ENCODE data around the gene TARBP1. TPM values are rescaled to one million over a fixed set of nuclear protein-coding genes. Genes with fewer than 3 reads are reported as not detected.
A peak's percentile ranks its signal among the peaks of the same experiment; 100 is the strongest.

TARBP1 gene
- total RNA-seq, 2 donors from 2014 or later: 20.7 to 22.2 TPM

DNA sequence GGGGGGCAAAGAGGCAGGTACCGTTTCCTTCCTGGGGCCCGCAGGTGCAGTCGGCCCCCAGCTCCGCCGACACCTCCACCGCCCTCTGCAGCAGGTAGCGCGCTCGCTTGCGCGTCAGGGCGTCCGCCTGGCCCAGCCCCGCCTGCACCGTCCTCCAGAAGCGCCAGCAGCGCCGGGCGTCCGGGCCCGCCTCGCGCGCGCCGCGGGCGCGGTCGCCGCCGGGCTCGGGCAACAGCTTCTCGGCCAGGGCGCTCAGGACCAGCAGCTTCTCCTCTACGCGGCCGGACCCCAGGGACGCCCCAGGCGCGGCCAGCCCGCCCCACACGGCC is 863 bp downstream of the TARBP1 start:
- Mint-ChIP-seq H3K9me3 (no peaks in the 10 kb centered on the region), H3K27me3 (peaks cover 17% of the 10 kb centered on the region), H3K4me3 (peak overlapping the region; percentile 84), H3K4me1 (peaks cover 16% of the 10 kb centered on the region), H3K27ac (no peak overlapping the region), H3K36me3 (ENCODE audit: low read depth) (no peaks in the 10 kb centered on the region)
- peak; percentile 84 for ATAC-seq (replicated peaks)

- peaks cover 12% of the 10 kb centered on the region for H3K27me3 Mint-ChIP-seq
- no peaks in the 10 kb centered on the region for H3K36me3 Mint-ChIP-seq (ENCODE audit: low read depth)
- peaks cover 17% of the 10 kb centered on the region for H3K4me1 Mint-ChIP-seq
- peak overlapping the region; percentile 48 for H3K27ac Mint-ChIP-seq
- peak overlapping the region; percentile 84 for H3K4me3 Mint-ChIP-seq
- no peak for ATAC-seq (replicated peaks)
- no peaks in the 10 kb centered on the region for H3K9me3 Mint-ChIP-seq
These were observed 1.4 kb downstream of the TARBP1 start for GRCh38 chr1:234477386-234478151.

- Mint-ChIP-seq H3K4me3 (peak overlapping the region; percentile 84), H3K9me3 (no peaks in the 10 kb centered on the region), H3K27ac (no peak overlapping the region), H3K27me3 (peaks cover 3% of the 10 kb centered on the region), H3K36me3 (ENCODE audit: low read depth) (no peaks in the 10 kb centered on the region), H3K4me1 (peaks cover 17% of the 10 kb centered on the region)
- ATAC-seq (replicated peaks): no peak
These were observed 2.8 kb downstream of the TARBP1 start for GRCh38 chr1:234476172-234476571.

GRCh38 chr1:234475167-234475793 is 3.7 kb downstream of the TARBP1 start:
- Mint-ChIP-seq H3K36me3 (ENCODE audit: low read depth) (peaks cover 7% of the 10 kb centered on the region), H3K4me1 (peaks cover 13% of the 10 kb centered on the region), H3K4me3 (no peak overlapping the region), H3K9me3 (no peaks in the 10 kb centered on the region), H3K27ac (no peak overlapping the region), H3K27me3 (no peaks in the 10 kb centered on the region)
- no peak for ATAC-seq (replicated peaks)

DNA sequence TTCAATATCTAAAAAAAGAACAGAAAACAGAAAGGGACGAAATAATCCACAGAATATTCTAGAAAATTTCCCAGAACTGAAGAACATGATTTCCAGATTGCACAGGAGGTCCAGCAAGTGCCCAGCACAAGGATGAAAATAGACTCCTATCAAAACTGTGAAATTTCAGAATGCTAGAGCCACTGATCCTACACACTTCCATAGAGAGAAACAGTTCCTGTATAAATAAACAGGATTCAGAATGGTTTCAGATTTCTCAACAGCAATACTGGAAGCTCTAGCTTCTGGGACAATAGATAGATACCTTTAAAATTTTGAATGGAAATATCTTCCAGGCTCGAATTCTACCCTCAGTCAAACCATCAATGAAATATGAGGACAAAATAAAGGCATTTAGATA is 4.6 kb downstream of the TARBP1 start:
- no peaks in the 10 kb centered on the region for H3K9me3 Mint-ChIP-seq
- ATAC-seq (replicated peaks): no peak
- H3K27ac Mint-ChIP-seq: no peak overlapping the region
- H3K4me1 Mint-ChIP-seq: peaks cover 13% of the 10 kb centered on the region
- H3K27me3 Mint-ChIP-seq: no peaks in the 10 kb centered on the region
- peaks cover 16% of the 10 kb centered on the region for H3K36me3 Mint-ChIP-seq (ENCODE audit: low read depth)
- no peak overlapping the region for H3K4me3 Mint-ChIP-seq

GRCh38 chr1:234473118-234473517 is 5.9 kb downstream of the TARBP1 start:
- ATAC-seq (replicated peaks): no peak
- H3K4me3 Mint-ChIP-seq: peak overlapping the region; percentile 19

DNA sequence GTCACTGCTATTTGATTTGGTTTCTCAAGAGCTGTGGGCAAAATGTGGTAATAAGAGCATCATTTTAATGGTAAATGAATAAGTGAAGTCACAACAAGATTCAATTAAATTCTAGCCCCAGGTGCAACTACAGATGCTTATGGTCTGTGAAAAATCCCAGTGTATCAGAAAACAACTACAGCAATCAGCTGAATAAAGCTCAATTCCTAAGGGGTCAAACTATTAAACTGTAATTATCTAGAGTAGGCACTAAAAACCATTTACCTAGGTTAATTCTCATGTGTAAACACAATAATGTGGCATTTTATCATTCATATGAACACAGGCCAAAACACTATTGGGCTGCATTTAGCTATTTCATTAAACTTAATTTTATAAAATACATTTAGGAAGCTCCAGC is 9.6 kb downstream of the TARBP1 start:
- Mint-ChIP-seq H3K4me1 (peaks cover 7% of the 10 kb centered on the region), H3K36me3 (ENCODE audit: low read depth) (peaks cover 54% of the 10 kb centered on the region), H3K27me3 (no peaks in the 10 kb centered on the region), H3K4me3 (no peak overlapping the region), H3K9me3 (no peaks in the 10 kb centered on the region), H3K27ac (no peak overlapping the region)
- ATAC-seq (replicated peaks): no peak

More at GRCh38 chr1:234473118-234473517, 5.9 kb downstream of the TARBP1 start:
- Mint-ChIP-seq H3K36me3 (ENCODE audit: low read depth) (peaks cover 23% of the 10 kb centered on the region), H3K27me3 (no peaks in the 10 kb centered on the region), H3K9me3 (no peaks in the 10 kb centered on the region), H3K27ac (peak overlapping the region; percentile 33), H3K4me1 (peaks cover 13% of the 10 kb centered on the region)

DNA sequence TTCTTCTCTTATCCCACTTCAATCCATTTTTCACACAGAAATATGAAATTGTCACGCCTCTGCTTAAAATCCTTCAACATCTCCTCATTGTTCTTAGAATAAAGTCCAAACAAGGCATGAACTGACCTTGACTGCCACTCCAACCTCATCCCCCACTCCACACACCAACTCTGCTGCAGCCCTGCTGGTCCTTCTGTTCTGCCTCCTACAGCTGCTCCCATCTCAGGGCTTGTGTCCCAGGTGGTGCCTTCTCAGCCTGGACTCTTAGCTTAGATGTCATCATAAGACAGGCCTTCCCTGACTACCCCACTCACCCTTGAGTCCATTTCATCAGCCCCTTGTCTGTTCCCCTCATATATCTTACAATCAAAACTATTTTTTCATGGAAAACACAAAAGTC is 10.4 kb downstream of the TARBP1 start:
- Mint-ChIP-seq H3K27ac (no peak overlapping the region), H3K9me3 (no peaks in the 10 kb centered on the region), H3K36me3 (ENCODE audit: low read depth) (peaks cover 60% of the 10 kb centered on the region), H3K4me3 (no peak overlapping the region), H3K27me3 (no peaks in the 10 kb centered on the region), H3K4me1 (peaks cover 6% of the 10 kb centered on the region)
- no peak for ATAC-seq (replicated peaks)

- Mint-ChIP-seq H3K27ac (no peak overlapping the region), H3K9me3 (no peaks in the 10 kb centered on the region), H3K36me3 (ENCODE audit: low read depth) (peaks cover 68% of the 10 kb centered on the region), H3K4me3 (no peak overlapping the region), H3K27me3 (no peaks in the 10 kb centered on the region), H3K4me1 (no peaks in the 10 kb centered on the region)
- ATAC-seq (replicated peaks): no peak
These were observed 11.2 kb downstream of the TARBP1 start for GRCh38 chr1:234467821-234468220.

- no peaks in the 10 kb centered on the region for H3K27me3 Mint-ChIP-seq
- H3K4me3 Mint-ChIP-seq: no peak overlapping the region
- peaks cover 72% of the 10 kb centered on the region for H3K36me3 Mint-ChIP-seq (ENCODE audit: low read depth)
- H3K27ac Mint-ChIP-seq: no peak overlapping the region
- no peak for ATAC-seq (replicated peaks)
- no peaks in the 10 kb centered on the region for H3K9me3 Mint-ChIP-seq
- H3K4me1 Mint-ChIP-seq: no peaks in the 10 kb centered on the region
These were observed 12.0 kb downstream of the TARBP1 start for GRCh38 chr1:234466945-234467344.

- no peaks in the 10 kb centered on the region for H3K4me1 Mint-ChIP-seq
- H3K27me3 Mint-ChIP-seq: no peaks in the 10 kb centered on the region
- H3K4me3 Mint-ChIP-seq: no peak overlapping the region
- H3K9me3 Mint-ChIP-seq: no peaks in the 10 kb centered on the region
- H3K36me3 Mint-ChIP-seq (ENCODE audit: low read depth): peaks cover 68% of the 10 kb centered on the region
- H3K27ac Mint-ChIP-seq: no peak overlapping the region
- ATAC-seq (replicated peaks): no peak
These were observed 15.2 kb downstream of the TARBP1 start for GRCh38 chr1:234463749-234464148.

DNA sequence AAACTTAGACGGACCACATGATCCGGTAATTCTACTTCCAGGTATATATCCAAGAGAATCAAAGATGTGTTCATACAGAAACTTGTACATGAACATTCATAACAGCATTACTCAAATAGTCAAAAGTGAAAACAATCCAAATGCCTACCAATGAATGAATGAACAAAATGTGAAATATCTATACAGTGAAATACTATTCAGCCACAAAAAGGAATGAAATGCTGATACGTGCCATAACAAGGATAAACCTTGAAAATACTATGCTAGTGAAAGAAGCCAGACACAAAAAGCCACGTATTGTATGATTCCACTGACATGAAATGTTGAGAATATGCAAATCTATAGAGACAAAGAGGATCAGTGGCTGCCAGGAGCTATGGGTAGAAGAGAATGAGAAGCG is 18.3 kb downstream of the TARBP1 start:
- Mint-ChIP-seq H3K36me3 (ENCODE audit: low read depth) (peaks cover 68% of the 10 kb centered on the region), H3K27me3 (no peaks in the 10 kb centered on the region), H3K27ac (no peak overlapping the region), H3K4me3 (no peak overlapping the region), H3K9me3 (no peaks in the 10 kb centered on the region), H3K4me1 (no peaks in the 10 kb centered on the region)
- ATAC-seq (replicated peaks): no peak

- no peak overlapping the region for H3K4me3 Mint-ChIP-seq
- no peaks in the 10 kb centered on the region for H3K4me1 Mint-ChIP-seq
- no peak for ATAC-seq (replicated peaks)
- H3K36me3 Mint-ChIP-seq (ENCODE audit: low read depth): peaks cover 68% of the 10 kb centered on the region
- H3K27me3 Mint-ChIP-seq: no peaks in the 10 kb centered on the region
- H3K9me3 Mint-ChIP-seq: no peaks in the 10 kb centered on the region
- no peak overlapping the region for H3K27ac Mint-ChIP-seq
These were observed 20.5 kb downstream of the TARBP1 start for GRCh38 chr1:234458352-234459017.

DNA sequence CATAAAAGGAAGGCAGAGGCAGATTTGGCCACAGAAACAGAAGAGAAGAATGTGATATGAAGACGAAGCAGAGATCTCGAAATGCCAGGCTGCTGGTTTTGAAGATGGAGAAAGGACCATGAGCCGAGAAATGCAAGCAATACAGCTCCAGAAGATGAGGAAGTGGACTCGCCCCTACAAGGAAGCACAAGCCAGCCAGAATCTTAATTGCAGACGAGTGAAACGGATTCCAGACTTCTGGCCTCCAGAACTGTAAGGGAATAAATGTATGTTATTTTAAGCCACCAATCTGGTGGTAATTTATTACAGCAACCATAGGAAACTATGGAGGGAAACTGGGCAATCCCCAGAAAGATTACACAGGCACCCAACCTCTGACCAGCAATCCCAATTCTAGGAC is 24.1 kb downstream of the TARBP1 start:
- no peak for ATAC-seq (replicated peaks)
- H3K36me3 Mint-ChIP-seq (ENCODE audit: low read depth): peaks cover 72% of the 10 kb centered on the region

GRCh38 chr1:234452406-234452965 is 26.5 kb downstream of the TARBP1 start:
- no peak for ATAC-seq (replicated peaks)
- H3K4me3 Mint-ChIP-seq: no peak overlapping the region
- no peak overlapping the region for H3K27ac Mint-ChIP-seq
- H3K9me3 Mint-ChIP-seq: no peaks in the 10 kb centered on the region
- no peaks in the 10 kb centered on the region for H3K4me1 Mint-ChIP-seq
- peaks cover 80% of the 10 kb centered on the region for H3K36me3 Mint-ChIP-seq (ENCODE audit: low read depth)
- no peaks in the 10 kb centered on the region for H3K27me3 Mint-ChIP-seq

More for the DNA sequence above, 24.1 kb downstream of the TARBP1 start:
- no peak overlapping the region for H3K4me3 Mint-ChIP-seq
- H3K27ac Mint-ChIP-seq: no peak overlapping the region
- no peaks in the 10 kb centered on the region for H3K27me3 Mint-ChIP-seq
- H3K9me3 Mint-ChIP-seq: no peaks in the 10 kb centered on the region
- H3K4me1 Mint-ChIP-seq: no peaks in the 10 kb centered on the region
